Astrocyte (in vitro differentiated cells and primary cell): ENCODE measurements around the gene RAPGEF2. TPM values are rescaled to one million over a fixed set of nuclear protein-coding genes. Genes with fewer than 3 reads are reported as not detected.

Experiments used
- DNase-seq: peaks from one replicate; pipeline ENCODE4 v3.0.0-alpha.2; 2010; ENCODE audit warnings: low read depth
- FAIRE-seq: peaks from 2 replicates; lab custom pipeline; 2011; peaks lifted over from hg19 to GRCh38; lab: Jason Lieb, UNC
- H2AFZ ChIP-seq: 2 replicates; pipeline ENCODE4 v1.6.0; 2012; ENCODE audit warnings: low read depth, low read length, inconsistent platforms
- H3K27ac ChIP-seq: 2 replicates; pipeline ENCODE4 v1.5.1; 2011; ENCODE audit warnings: low read depth, low read length, inconsistent platforms
- H3K27me3 ChIP-seq: 2 replicates; pipeline ENCODE4 v1.6.0; 2011; ENCODE audit warnings: low read length, inconsistent platforms; ENCODE audit not compliant: insufficient read depth
- H3K36me3 ChIP-seq: 2 replicates; pipeline ENCODE4 v1.5.1; 2011; ENCODE audit warnings: low read length, inconsistent platforms; ENCODE audit not compliant: insufficient read depth
- H3K4me1 ChIP-seq: 2 replicates; pipeline ENCODE4 v1.5.1; 2011; ENCODE audit warnings: low read length, inconsistent platforms; ENCODE audit not compliant: insufficient read depth
- H3K4me2 ChIP-seq: 2 replicates; pipeline ENCODE4 v1.6.0; 2012; ENCODE audit warnings: low read length, inconsistent platforms
- H3K4me3 ChIP-seq: 2 replicates; pipeline ENCODE4 v1.5.1; 2011; ENCODE audit warnings: low read depth, mild to moderate bottlenecking, low read length, inconsistent platforms; ENCODE audit not compliant: insufficient read depth
- H3K79me2 ChIP-seq: 2 replicates; pipeline ENCODE4 v1.6.0; 2012; ENCODE audit warnings: mild to moderate bottlenecking, low read length, inconsistent platforms; ENCODE audit not compliant: insufficient read depth
- H3K9ac ChIP-seq: 2 replicates; pipeline ENCODE4 v1.6.0; 2012; ENCODE audit warnings: mild to moderate bottlenecking, low read length, inconsistent platforms
- H3K9me3 ChIP-seq: 2 replicates; pipeline ENCODE4 v1.5.1; 2012; ENCODE audit warnings: low read depth, mild to moderate bottlenecking, low read length, inconsistent platforms; ENCODE audit not compliant: insufficient read depth
- H4K20me1 ChIP-seq: 2 replicates; pipeline ENCODE4 v1.6.0; 2012; ENCODE audit warnings: low read length, inconsistent platforms; ENCODE audit not compliant: insufficient read depth
- H3K27ac Mint-ChIP-seq: one replicate; pipeline ENCODE4 v1.8.0; 2021; ENCODE audit warnings: mild to moderate bottlenecking, mixed read lengths; ENCODE audit not compliant: unreplicated experiment
- H3K27me3 Mint-ChIP-seq: one replicate; pipeline ENCODE4 v1.8.0; 2021; ENCODE audit warnings: low read depth, mixed read lengths; ENCODE audit not compliant: unreplicated experiment
- H3K36me3 Mint-ChIP-seq: one replicate; pipeline ENCODE4 v1.8.0; 2021; ENCODE audit warnings: low read depth, mixed read lengths; ENCODE audit not compliant: unreplicated experiment
- H3K4me1 Mint-ChIP-seq: one replicate; pipeline ENCODE4 v1.8.0; 2021; ENCODE audit warnings: low read depth, mixed read lengths; ENCODE audit not compliant: unreplicated experiment
- H3K4me3 Mint-ChIP-seq: one replicate; pipeline ENCODE4 v1.8.0; 2021; ENCODE audit warnings: mild to moderate bottlenecking, moderate library complexity, mixed read lengths; ENCODE audit not compliant: unreplicated experiment
- H3K9me3 Mint-ChIP-seq: one replicate; pipeline ENCODE4 v1.8.0; 2021; ENCODE audit warnings: mild to moderate bottlenecking, mixed read lengths; ENCODE audit not compliant: unreplicated experiment
- CTCF ChIP-seq: IDR thresholded peaks from 2 replicates; pipeline ENCODE4 v1.5.1; 2011; ENCODE audit warnings: low read depth, mild to moderate bottlenecking, inconsistent platforms, low read length, moderate library complexity; ENCODE audit not compliant: insufficient read depth
- EZH2 ChIP-seq: IDR thresholded peaks from 2 replicates; pipeline ENCODE4 v1.6.1; 2012; ENCODE audit warnings: mild to moderate bottlenecking, low read length, inconsistent platforms; ENCODE audit not compliant: insufficient read depth
- total RNA-seq: library from RNA; stranded (reverse); gene quantifications from 2 replicates; pipeline ENCODE4 v1.2.1, GENCODE V29; 2021

The RAPGEF2 gene
- total RNA-seq, 1 donor from 2014 or later: 59.0 TPM

- FAIRE-seq: peak; percentile 89
Observed at GRCh38 chr4:159268607-159269006, 165.7 kb downstream of the RAPGEF2 start.

GRCh38 chr4:159269116-159269515 is 166.2 kb downstream of the RAPGEF2 start:
- FAIRE-seq (no peak), DNase-seq (peak; percentile 65)
- TF ChIP-seq CTCF: no peak
- no peak for TF ChIP-seq EZH2
- no peak overlapping the region for H3K27ac Mint-ChIP-seq
- H3K4me1 Mint-ChIP-seq: peaks cover 29% of the 10 kb centered on the region
- no peak overlapping the region for H2AFZ ChIP-seq
- peaks cover 23% of the 10 kb centered on the region for H3K79me2 ChIP-seq
- peak overlapping the region; percentile 85 for H3K4me2 ChIP-seq
- H3K9me3 Mint-ChIP-seq: no peaks in the 10 kb centered on the region
- no peak overlapping the region for H3K4me3 ChIP-seq
- H3K27me3 Mint-ChIP-seq: no peaks in the 10 kb centered on the region
- no peaks in the 10 kb centered on the region for H3K9me3 ChIP-seq
- H3K4me3 Mint-ChIP-seq: no peak overlapping the region
- no peaks in the 10 kb centered on the region for H3K36me3 ChIP-seq
- no peaks in the 10 kb centered on the region for H4K20me1 ChIP-seq
- peaks cover 25% of the 10 kb centered on the region for H3K4me1 ChIP-seq
- no peaks in the 10 kb centered on the region for H3K36me3 Mint-ChIP-seq
- peak overlapping the region; percentile 20 for H3K27ac ChIP-seq
- no peaks in the 10 kb centered on the region for H3K27me3 ChIP-seq
- H3K9ac ChIP-seq: peak overlapping the region; percentile 82

More at GRCh38 chr4:159268607-159269006, 165.7 kb downstream of the RAPGEF2 start:
- no peaks in the 10 kb centered on the region for H3K36me3 ChIP-seq
- Mint-ChIP-seq H3K36me3 (no peaks in the 10 kb centered on the region), H3K27me3 (no peaks in the 10 kb centered on the region), H3K4me1 (peaks cover 29% of the 10 kb centered on the region), H3K9me3 (no peaks in the 10 kb centered on the region), H3K27ac (no peak overlapping the region), H3K4me3 (no peak overlapping the region)
- DNase-seq: peak; percentile 60
- no peaks in the 10 kb centered on the region for H3K9me3 ChIP-seq
- peak overlapping the region; percentile 50 for H3K27ac ChIP-seq
- H3K9ac ChIP-seq: peak overlapping the region; percentile 82
- no peak overlapping the region for H2AFZ ChIP-seq
- peaks cover 25% of the 10 kb centered on the region for H3K4me1 ChIP-seq
- H3K4me2 ChIP-seq: peak overlapping the region; percentile 85
- H3K27me3 ChIP-seq: no peaks in the 10 kb centered on the region
- no peak for TF ChIP-seq EZH2
- TF ChIP-seq CTCF: no peak
- peaks cover 23% of the 10 kb centered on the region for H3K79me2 ChIP-seq
- H3K4me3 ChIP-seq: peak overlapping the region; percentile 51
- H4K20me1 ChIP-seq: no peaks in the 10 kb centered on the region

- Mint-ChIP-seq H3K9me3 (no peaks in the 10 kb centered on the region), H3K27ac (no peak overlapping the region), H3K4me3 (no peak overlapping the region), H3K4me1 (peaks cover 34% of the 10 kb centered on the region), H3K27me3 (no peaks in the 10 kb centered on the region), H3K36me3 (no peaks in the 10 kb centered on the region)
- Histone ChIP-seq H3K27ac (no peak overlapping the region), H3K4me3 (no peak overlapping the region), H4K20me1 (no peaks in the 10 kb centered on the region), H3K9ac (no peak overlapping the region), H3K27me3 (no peaks in the 10 kb centered on the region), H3K4me1 (peaks cover 30% of the 10 kb centered on the region), H3K9me3 (no peaks in the 10 kb centered on the region), H3K36me3 (no peaks in the 10 kb centered on the region), H2AFZ (no peak overlapping the region), H3K4me2 (no peak overlapping the region), H3K79me2 (peaks cover 26% of the 10 kb centered on the region)
- FAIRE-seq (no peak), DNase-seq (no peak)
- no peak for TF ChIP-seq CTCF
- TF ChIP-seq EZH2: no peak
Observed at GRCh38 chr4:159269956-159270355, 167.1 kb downstream of the RAPGEF2 start.
